ENCODE results near the gene PSMC6. TPM values are rescaled to one million over a fixed set of nuclear protein-coding genes. Genes with fewer than 3 reads are reported as not detected.

Gene PSMC6
- total and polyA plus RNA-seq, 2 of the 8 experiments (the other 6 are each of a cell fraction or from before 2014, with no cell fraction given): 45.1 to 107 TPM

- H3K56ac ChIP-seq (replicated peaks; ENCODE audit: insufficient read length, low read depth, low read length): no peak overlapping the region
- H4K8ac ChIP-seq (ENCODE audit: extremely low read depth, insufficient read depth, low read length): no peak overlapping the region
- WGBS, 2 experiments (ENCODE audit: extremely low coverage in 1 of 2, insufficient coverage in 1 of 2, insufficient read length in 1 of 2, insufficient replicate concordance in 2 of 2, low coverage in 1 of 2, low lambda C conversion rate in 2 of 2, missing lambda C conversion rate in 1 of 2): 90% methylated on average over 9 of the region's 9 CpGs; no CpG with 5 or more reads in 1 of the 2 experiments
- H3K9ac ChIP-seq (replicated peaks in 1 of 4; ENCODE audit: extremely low read depth in 1 of 4, low read depth in 3 of 4, low read length in 3 of 4): no peak overlapping the region
- no peak overlapping the region for H2AK5ac ChIP-seq (ENCODE audit: low read depth, low read length)
- H4K5ac ChIP-seq (ENCODE audit: insufficient read length, low read depth, low read length): no peak overlapping the region
- no peak overlapping the region for H3K23ac ChIP-seq (ENCODE audit: insufficient read length)
- no peak overlapping the region for H2BK20ac ChIP-seq (ENCODE audit: low read length)
- H2BK120ac ChIP-seq (replicated peaks; ENCODE audit: low read depth, low read length): no peak overlapping the region
- H2BK12ac ChIP-seq (ENCODE audit: low read depth, low read length): no peak overlapping the region
- no peak for DNase-seq (ENCODE audit: low read depth in 1 of 2, low spot score in 2 of 2)
- no peak overlapping the region for H3K14ac ChIP-seq (ENCODE audit: insufficient read length)
- peaks cover 0 to 2% of the 10 kb centered on the region in 2 experiments for H4K20me1 ChIP-seq (replicated peaks in 1 of 2; ENCODE audit: control insufficient read depth in 1 of 2, insufficient read depth in 2 of 2, low read length in 2 of 2)
- no peak for FAIRE-seq
- peaks cover 0 to 70% of the 10 kb centered on the region in 2 experiments; a peak in 3 of 4 replicates for H3K79me2 ChIP-seq (ENCODE audit: control insufficient read depth in 1 of 2, insufficient read depth in 2 of 2, low read length in 2 of 2)
- no peak overlapping the region for H3K18ac ChIP-seq (ENCODE audit: extremely low read depth, low read length)
- H3K27me3 ChIP-seq (replicated peaks in 1 of 4; ENCODE audit: control insufficient read depth in 3 of 4, extremely low read depth in 1 of 4, insufficient read depth in 3 of 4, low read length in 3 of 4): no peaks in the 10 kb centered on the region
- peaks cover 0 to 5% (median 3%) of the 10 kb centered on the region in 4 experiments; a peak in 4 of 7 replicates for H3K4me1 ChIP-seq (replicated peaks in 1 of 4; ENCODE audit: control insufficient read depth in 3 of 4, insufficient read depth in 4 of 4, low read length in 3 of 4)
- H3K4me3 ChIP-seq (ENCODE audit: extremely low read depth in 1 of 4, insufficient read depth in 2 of 4, low read depth in 3 of 4, low read length in 4 of 4): peak overlapping the region in 2 of 4 experiments; percentile 2 to 6; a peak in 1 of 8 replicates
- H3K23me2 ChIP-seq (ENCODE audit: low read depth, low read length): no peaks in the 10 kb centered on the region
- no peak overlapping the region for H3K27ac ChIP-seq (ENCODE audit: low read depth, low read length)
- ChIA-PET CTCF (ENCODE audit: partially characterized antibody) (interaction anchor here (1.0 to 2.3 kb wide), 3 partner anchors 9 to 25 kb away, joined by 3 to 5 read pairs (median 4); no protein-coding TSS in a partner anchor), POLR2A (ENCODE audit: partially characterized antibody) (interaction anchor here (0.8 kb wide), 1 partner anchor 9 kb away, joined by 3 read pairs; no protein-coding TSS in a partner anchor)
- no peak overlapping the region for H4K91ac ChIP-seq (replicated peaks; ENCODE audit: insufficient read length, low read length)
- no peak overlapping the region for H2AFZ ChIP-seq (ENCODE audit: low read length)
- H3K4me2 ChIP-seq (ENCODE audit: insufficient read depth in 1 of 2, low read depth in 2 of 2, low read length in 2 of 2): 0 out of 4 replicates have a peak overlapping the region, but pooled peaks have one; percentile 1 to 18
- no peaks in the 10 kb centered on the region for H3K9me3 ChIP-seq (ENCODE audit: insufficient read depth in 2 of 2, low read depth in 1 of 2, low read length in 1 of 2)
- 0 out of 2 replicates have a peak, but pooled peaks cover 3% of the 10 kb centered on the region for H3K79me1 ChIP-seq (ENCODE audit: low read depth, low read length)
- H3K4ac ChIP-seq (replicated peaks; ENCODE audit: insufficient read length, low read depth, low read length): no peak overlapping the region
- H2BK5ac ChIP-seq (ENCODE audit: low read depth, low read length): no peak overlapping the region
- peaks cover 0 to 8% (median 0%) of the 10 kb centered on the region in 4 experiments; a peak in 1 of 8 replicates for H3K36me3 ChIP-seq (ENCODE audit: control insufficient read depth in 2 of 4, insufficient read depth in 4 of 4, low read length in 3 of 4)
- H2BK15ac ChIP-seq (ENCODE audit: low read length): no peak overlapping the region
- TF ChIP-seq CTCF (IDR thresholded peaks at IDR 0.05; ENCODE audit: control extremely low read depth in 1 of 3, insufficient read depth in 1 of 3, low read depth in 1 of 3, low read length in 3 of 3) (no peak), BRCA1 (IDR thresholded peaks at IDR 0.05; ENCODE audit: low read depth, low read length) (no peak)
These were observed 26.8 kb downstream of the PSMC6 start for GRCh38 chr14:52733824-52734223.

Data from H1 (cell line).